Liver (tissue), 3 donors: ENCODE results near the gene ADRA1B.

Source experiments
- GABPA ChIP-seq, 2 donors: IDR thresholded peaks in 1 of 2; conservative IDR thresholded peaks in 1 of 2; 2 replicates each; pipeline ENCODE4 v1.6.1; 2016; ENCODE audit warnings: antibody characterized with exemption in 2 of 2, mild to moderate bottlenecking in 1 of 2, moderate library complexity in 1 of 2
- RXRA ChIP-seq, 2 donors: IDR thresholded peaks; 2 replicates each; pipeline ENCODE4 v1.6.1; 2017 to 2018; ENCODE audit warnings: antibody characterized with exemption in 2 of 2, mild to moderate bottlenecking in 1 of 2
- TF ChIP-seq, protein P1 (sequence below): fragments of 150-350 bp; IDR thresholded peaks from 2 replicates; pipeline ENCODE4 v1.5.1; 2017; ENCODE audit warnings: improper control_type of control experiment, low read depth, low read length; ENCODE audit not compliant: missing input control
- donor health status: healthy.
- donor health status: healthy.

DNA sequence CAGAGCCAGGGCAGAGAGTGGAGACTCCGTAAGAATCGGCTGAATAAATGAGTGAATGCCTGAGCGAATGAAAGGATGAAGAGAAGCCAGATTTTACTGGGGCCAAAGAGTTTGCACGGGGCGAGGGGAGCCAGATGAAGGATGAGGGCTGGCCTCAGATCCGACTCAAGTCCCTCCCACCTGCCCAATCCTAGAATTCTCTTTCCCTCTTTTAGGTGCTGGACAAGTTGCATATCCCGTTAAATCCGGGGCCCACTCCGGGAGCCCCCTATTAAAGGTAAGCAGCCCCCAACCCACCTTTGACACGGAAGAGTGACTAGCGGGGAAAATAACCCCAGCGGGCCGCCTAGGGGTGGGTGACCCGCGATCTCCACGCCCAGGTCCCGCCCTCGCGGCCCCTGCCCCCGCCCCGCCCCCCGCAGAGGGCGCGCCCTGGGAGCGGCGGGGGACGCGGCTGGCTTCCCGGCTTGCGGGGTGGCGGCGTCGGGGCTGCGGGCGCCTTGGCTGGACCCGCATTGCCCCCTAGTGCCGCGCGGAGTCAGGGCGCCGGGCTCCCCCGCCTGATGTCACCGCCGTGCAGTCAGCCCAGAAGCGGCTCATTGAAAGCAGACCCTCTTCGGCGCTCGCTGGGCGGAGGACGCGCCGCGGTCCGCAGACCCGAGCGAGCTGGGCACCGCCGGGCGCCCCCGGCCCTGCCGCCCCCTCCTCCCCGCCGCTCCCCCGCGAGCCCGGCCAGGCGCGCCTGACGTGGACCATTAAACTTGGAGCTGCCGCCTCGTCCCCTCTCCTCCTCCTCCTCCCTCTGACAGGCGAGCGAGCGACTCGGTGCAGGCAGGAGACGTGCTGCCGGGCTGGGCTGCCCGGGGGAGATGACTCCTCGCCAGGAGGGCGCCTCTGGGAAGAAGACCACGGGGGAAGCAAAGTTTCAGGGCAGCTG, at the start of gene ADRA1B:
- TF ChIP-seq GABPA (IDR thresholded peaks at IDR 0.05 in 1 of 2, conservative IDR thresholded peaks at IDR 0.05 in 1 of 2) (no peak), RXRA (IDR thresholded peaks at IDR 0.05) (peak; percentile 53 to 68)
- TF ChIP-seq, protein P1, sequence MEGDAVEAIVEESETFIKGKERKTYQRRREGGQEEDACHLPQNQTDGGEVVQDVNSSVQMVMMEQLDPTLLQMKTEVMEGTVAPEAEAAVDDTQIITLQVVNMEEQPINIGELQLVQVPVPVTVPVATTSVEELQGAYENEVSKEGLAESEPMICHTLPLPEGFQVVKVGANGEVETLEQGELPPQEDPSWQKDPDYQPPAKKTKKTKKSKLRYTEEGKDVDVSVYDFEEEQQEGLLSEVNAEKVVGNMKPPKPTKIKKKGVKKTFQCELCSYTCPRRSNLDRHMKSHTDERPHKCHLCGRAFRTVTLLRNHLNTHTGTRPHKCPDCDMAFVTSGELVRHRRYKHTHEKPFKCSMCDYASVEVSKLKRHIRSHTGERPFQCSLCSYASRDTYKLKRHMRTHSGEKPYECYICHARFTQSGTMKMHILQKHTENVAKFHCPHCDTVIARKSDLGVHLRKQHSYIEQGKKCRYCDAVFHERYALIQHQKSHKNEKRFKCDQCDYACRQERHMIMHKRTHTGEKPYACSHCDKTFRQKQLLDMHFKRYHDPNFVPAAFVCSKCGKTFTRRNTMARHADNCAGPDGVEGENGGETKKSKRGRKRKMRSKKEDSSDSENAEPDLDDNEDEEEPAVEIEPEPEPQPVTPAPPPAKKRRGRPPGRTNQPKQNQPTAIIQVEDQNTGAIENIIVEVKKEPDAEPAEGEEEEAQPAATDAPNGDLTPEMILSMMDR: peak; percentile 59
